ENCODE measurements around the gene TH.

DNA sequence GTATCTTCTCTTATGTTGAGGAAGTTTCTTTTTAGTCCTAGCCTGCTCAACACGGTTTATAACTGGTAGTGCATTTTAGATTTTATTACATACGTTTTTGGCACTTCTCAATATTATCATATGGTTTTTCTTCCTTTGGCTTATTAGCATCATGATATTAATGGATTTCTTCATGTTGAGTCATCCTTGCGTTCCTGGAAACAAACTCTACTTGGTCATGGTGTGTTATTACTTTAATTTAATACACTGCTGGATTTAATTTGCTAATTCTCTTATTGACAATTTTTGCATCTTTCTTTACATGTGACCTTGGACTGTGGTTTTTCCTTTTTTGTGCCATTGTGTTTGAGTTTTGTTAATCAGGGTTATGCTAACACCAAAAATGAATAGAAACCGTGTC, 52.9 kb downstream of the TH start:
- TF ChIP-seq YY1 (IDR thresholded peaks at IDR 0.05; ENCODE audit: insufficient read depth, insufficient read length) (no peak), ZNF274 (IDR thresholded peaks at IDR 0.05; ENCODE audit: low read depth, low read length) (no peak)
